NCI-H510A (cell line): Measurements from ENCODE around the gene SLC12A6.

Experiments used
- DNase-seq: peaks from one replicate; lab custom pipeline; 2025; lab: John Stamatoyannopoulos, UW

SLC12A6 gene

DNA sequence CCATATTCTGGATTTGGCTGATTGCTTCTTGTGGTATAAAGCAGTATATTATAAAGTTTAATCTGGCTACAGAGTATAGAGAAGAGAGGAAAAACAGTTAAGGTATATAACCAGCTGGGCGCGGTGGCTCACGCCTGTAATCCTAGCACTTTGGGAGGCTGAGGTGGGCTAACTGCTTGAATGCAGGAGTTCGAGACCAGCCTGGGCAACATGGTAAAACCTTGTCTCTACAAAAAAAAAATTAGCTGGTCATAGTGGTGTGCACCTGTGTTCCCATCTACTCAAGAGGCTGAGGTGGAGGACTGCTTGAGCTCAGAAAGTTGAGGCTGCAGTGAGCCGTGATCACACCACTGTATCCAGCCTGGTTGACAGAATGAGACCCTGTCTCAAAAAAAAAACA is 7.3 kb downstream of the SLC12A6 start:
- DNase-seq, result no peak

DNA sequence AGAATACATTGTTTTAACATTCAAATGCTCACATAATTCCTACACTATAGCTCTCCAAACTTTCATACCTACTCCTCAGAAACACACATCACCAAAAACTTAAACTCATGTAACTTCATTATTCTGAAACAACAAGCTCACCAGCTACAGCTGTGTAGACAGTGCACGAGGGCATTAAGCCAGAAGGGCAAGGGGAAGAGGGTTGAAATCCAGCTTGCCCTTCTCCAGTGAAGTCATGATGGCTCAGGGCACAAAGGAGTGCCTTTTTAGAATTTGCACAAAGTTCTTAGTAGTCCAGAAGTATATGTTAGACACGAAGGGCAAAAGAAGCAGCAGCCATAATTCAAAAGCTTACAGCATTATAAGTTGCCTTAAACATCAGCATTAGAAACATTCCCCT is 8.6 kb downstream of the SLC12A6 start:
- no peak for DNase-seq

DNA sequence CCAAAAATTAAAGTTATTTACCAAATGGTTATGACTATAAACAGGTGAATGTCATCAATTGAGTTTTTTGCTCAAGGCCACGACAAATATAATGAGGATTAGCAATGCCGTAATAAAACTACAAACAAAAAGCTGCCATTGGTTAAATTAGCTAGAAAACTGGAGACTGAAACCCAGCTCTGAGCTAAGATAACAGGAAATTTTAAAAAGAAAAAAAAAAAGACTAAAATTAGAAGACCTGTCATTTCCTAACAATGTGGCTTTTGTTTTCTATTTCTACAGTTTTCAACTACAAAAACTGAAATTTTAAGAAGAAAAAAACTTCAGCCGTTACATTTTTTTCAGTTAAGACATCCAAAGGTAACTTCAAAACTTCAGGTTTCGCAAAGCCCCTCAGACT is 9.7 kb downstream of the SLC12A6 start:
- DNase-seq, result no peak

DNA sequence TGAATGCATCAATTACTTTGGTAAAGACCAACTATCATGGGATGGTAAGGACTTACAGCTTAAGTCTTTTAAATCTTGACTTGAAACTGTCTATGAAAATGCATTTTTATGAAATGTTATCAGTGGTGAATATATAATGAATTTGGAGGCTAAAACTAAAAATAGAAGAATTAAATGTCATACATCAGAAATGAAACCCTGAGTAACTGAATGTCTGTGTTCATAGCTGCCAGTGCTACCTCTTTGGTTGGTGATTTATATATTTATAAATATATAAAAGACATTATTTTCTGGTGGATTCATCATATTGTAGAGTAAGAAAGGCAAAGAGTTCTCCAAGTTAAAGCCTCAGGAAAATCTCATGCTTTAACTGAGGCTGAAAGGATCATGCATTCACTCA is 12.2 kb downstream of the SLC12A6 start:
- no peak for DNase-seq

DNA sequence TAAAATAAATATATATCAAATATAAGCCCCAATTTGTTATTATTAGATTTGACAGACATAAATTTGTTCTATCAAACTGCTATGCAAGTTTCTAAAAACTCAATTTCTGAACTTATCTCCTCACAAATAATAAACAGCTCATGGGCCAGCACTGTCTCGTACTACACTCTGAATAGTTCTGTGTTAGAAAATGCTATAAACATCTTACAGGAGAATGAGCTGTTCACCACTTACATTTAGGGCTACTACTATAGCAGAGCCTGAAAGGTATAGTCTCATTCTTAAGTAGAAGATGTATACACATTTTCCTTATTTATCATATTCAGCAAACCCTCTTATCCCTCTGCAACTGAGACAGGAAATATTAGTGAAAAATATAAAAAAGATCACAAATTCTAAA is 12.6 kb downstream of the SLC12A6 start:
- DNase-seq, result no peak

DNA sequence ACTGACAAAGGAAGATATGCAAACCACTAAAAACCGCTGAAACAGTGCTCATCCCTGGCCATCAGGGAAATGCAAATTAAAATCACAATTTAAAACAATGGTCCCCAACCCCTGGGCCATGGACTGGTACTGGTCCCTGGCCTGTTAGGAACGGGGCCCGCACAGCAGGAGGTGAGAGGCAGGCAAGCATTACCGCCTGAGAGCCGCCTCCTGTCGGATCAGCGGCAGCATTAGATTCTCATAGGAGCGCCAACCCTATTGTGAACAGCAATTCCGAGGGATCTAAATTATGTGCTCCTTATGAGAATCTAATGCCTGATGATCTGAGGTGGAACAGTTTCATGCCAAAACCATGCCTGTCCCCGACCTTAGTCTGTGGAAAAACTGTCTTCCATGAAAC is 14.4 kb downstream of the SLC12A6 start:
- no peak for DNase-seq

DNA sequence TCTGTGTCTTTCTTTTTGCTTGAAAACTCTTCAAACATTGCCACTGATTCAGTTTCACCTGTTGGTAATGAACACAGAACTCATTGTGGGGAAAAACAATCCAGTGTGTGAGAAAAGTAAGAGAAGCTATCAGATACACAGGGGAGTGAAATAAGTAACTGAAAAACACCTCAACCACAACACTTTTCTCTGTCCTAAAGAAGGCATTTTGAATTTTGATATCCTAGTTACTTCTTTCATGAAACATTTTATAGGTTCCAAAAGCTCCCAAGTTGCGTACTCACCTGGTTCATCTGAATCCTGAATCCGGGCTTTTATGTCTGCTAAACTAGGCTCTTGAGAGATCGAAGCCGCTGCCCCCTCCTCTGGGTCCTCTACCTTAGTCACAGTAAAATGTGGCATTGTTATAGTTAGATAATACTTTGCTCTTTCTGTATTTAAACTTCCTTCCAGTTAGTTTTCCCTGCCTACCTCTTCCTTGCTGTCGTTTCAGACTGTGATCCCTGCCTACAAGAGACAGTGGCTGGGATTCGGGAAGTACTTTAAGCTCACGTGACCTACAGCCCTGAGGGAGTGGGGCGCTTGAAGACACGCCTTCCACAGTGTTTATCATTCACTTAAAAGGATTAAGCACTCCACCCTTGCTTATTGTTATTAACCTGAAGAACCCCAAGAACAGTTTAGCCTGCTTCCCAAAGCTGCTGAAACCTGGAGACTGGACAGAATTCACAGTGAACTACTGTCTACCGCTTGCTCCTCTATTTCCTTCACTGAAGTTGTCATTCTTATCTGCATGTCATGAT is 19.1 kb downstream of the SLC12A6 start:
- DNase-seq, result peak; percentile 25

DNA sequence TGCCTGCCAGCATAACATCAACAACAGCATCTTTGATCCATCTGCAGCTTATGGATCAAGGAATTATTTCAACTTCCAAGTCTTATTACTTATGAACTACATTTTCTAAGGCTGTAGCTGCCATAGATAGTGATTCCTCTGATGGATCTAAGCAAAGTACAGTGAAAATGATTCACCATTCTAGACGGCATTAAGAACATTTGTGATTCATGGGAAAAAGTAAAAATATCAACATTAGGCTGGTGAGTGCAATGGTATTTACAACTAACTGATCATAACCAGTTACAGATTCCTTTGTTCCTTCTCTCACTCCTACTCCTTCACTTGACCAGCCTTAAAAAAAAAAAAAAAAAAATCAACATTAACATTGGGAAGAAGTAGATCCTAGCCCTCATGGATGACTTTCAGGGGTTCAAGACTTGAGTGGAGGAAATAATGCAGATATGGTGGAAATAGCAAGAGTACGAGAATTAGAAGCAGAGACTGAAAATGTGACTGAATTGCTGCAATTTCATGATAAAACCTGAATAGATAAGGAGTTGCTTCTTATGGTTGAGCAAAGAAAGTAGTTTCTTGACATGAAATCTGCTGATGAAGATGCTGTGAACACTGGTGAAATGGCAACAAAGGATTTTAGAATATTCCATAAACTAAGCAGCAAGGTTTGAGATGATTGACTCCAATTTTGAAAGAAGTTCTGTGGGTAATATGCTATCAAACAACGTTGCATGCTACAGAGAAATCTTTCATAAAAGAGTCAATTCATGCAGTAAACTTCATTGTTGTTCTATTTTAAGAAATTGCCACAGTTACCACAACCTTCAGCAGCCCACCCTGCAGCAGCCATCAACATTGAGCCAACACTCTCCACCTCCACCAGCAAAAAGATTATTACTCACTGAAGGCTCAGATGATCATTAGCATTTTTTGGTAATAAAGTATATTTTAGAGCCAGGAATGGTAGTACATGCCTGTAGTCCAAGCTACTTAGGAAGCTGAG is 22.8 kb downstream of the SLC12A6 start:
- no peak for DNase-seq

DNA sequence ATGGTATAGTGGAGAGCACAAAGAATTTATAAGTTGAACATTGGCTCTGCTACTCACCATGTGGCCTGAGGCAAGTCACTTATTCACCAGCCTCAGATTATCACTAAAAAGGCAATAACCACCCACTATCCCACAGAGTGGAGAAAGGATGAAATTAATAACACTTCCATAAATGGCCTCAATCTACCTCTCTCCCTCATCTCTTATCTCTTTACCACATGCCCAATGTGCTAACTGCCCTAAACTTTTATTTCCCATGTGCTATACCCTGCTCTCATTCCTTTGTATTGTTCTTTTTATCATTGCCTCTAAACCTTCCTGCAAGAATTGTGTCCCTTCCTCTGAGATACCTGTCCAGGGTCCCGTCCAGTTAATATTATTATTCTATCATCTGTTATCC is 26.0 kb downstream of the SLC12A6 start:
- DNase-seq, result no peak

DNA sequence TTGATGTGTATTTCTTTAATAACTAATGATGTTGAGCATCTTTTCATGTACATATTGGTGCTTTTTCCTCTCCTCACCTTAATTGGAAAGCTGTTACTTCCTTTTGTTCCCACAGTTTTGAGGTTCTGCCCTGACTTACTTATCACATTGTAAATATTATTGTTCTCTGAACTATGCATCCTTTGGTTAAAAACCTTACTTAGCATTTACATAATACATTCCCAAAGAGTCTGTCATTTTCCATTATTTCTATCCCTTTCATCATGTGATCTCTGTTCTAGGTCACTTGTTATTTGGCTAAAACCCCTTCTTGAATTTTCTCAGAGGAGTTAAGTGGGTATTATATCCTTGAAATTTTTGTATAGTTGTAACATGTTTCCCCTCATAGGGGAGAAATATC is 33.0 kb downstream of the SLC12A6 start:
- DNase-seq, result no peak

DNA sequence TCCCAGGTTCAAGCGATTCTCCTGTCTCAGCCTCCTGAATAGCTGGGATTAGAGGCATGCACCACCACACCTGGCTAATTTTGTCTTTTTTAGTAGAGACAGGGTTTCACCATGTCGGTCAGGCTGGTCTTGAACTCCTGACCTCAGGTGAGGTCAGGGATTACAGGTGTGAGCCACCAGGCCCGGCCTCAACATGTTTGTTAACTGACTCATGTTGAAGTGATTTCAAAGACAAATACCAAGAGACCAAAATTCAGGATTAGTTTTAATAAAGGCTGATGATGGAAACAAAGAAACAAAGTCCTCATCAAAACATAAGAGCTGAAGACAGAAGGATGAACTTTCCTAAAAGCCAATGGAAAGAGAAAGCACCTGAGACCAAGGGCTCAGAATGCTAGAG is 36.5 kb downstream of the SLC12A6 start:
- DNase-seq, result no peak

DNA sequence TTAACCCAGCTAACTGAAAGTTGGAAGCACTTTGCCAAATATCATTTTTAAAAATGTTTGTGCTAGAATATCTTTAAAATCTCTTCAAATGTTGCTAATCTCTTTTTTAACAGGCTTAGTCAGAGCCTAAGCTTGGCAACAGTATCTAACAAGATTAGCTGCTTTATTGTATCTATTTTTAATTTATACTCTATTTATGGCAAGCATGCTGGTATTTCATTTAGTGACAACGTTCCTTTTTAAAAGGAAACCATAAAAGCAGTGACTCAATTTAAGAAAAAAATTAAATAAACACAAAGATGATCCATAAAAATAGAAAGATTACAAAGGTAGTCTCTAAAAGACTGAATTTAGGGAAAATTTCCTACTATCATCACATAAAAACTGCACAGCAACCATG is 40.5 kb downstream of the SLC12A6 start:
- DNase-seq, result no peak

DNA sequence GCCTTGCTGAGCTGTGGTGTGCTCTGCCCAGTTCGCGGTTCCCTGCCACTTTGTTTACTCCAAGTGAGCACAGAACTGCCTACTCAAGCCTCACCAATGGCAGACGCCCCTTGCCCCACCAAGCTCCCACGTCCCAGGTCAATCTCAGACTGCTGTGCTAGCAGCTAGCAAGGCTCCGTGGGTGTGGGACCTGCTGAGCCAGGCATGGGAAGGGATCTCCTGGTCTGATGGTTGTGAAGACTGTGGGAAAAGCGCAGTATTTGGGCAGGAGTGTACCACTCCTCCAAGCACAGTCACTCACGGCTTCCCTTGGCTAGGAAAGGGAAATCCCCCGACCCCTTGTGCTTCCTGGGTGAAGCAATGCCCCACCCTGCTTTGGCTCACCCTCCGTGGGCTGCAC is 45.0 kb downstream of the SLC12A6 start:
- no peak for DNase-seq

DNA sequence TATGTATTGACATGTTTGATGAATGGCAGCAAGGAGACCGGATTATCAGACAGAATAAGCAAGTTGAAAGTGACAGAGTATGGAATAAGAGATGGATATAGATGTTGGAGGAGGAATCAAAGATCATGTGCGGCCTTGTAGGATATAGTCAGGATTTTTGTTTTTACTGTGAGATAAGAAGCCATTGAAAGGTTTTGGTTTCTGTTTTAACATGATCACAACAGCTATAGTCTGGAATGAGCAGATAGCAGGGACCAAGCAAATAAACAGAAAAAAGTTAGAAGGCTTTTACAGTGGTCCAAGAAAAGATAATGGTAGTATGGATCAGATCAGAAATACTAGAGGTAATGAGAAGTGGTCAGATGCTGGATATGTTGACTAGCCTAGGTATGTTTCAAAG is 52.6 kb downstream of the SLC12A6 start:
- no peak for DNase-seq

DNA sequence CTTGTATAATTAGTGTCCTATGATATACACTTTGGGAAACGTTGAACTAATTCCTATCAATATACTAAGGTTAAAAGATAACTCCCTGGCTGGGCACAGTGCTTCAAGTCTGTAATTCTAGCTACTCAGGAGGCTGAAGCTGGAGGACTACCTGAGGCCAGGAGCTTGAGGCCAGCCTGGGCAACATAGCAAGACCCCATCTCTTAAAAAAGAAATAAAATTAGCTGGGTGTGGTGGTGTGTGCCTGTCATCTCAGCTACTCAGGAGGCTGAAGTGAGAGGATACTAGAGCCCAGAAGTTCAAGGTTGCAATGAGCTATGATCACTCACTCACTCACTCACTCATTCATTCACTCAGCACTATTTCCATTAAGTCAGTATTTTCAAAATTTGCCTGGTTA is 55.2 kb downstream of the SLC12A6 start:
- no peak for DNase-seq

DNA sequence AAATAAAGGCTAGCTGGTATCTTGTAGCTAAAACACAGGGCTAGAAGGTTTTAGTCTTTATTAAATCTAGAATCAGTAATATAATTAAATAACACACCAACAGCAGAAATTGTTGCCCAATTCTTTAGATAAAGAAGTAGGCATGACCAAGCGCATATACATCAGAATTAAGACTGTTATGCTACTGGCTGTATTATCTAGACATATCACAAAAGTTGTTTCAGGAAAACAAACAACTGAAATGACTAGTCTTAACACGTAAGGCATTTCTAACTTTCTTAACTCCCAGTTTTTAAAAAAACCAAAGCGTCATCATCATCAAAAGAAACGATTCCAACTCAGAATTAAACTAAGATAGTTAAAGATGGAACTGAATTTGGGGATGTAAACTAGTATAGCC is 57.4 kb downstream of the SLC12A6 start:
- no peak for DNase-seq

DNA sequence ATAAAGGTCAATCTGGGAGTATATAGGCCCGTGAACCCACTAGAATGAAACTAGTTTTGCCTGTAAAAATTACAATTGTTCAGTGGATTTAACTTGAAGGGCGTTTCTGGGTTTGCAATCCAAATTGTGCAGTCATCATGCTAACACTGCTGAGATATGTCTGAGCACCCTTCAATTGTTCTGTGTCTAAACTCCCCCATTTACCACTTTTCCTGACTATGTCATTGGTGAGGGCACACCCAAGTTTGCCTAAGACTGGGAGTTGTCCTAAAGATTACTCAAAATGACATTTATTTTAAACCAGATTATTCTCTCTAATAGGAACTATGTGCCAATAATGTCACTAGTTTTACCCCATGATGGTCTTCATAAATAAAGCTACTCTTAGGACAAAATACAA is 58.2 kb downstream of the SLC12A6 start:
- DNase-seq, result no peak

DNA sequence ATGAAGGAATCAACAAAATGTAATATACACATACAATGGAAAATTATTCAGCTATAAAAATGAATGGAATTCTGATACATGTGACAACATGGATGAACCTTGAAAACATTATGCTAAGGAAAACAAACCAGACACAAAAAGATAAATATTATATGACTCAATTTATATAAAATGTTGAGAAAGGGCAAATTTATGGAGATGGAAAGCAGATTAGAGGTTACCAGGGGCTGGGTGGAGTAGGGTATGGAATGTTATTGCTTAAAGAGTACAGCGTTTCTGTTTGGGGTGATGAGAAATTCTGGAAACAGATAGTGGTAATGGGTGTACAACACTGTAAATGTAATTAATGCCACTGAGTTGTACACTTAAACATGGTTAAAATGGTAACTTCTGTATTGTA is 61.9 kb downstream of the SLC12A6 start:
- no peak for DNase-seq

DNA sequence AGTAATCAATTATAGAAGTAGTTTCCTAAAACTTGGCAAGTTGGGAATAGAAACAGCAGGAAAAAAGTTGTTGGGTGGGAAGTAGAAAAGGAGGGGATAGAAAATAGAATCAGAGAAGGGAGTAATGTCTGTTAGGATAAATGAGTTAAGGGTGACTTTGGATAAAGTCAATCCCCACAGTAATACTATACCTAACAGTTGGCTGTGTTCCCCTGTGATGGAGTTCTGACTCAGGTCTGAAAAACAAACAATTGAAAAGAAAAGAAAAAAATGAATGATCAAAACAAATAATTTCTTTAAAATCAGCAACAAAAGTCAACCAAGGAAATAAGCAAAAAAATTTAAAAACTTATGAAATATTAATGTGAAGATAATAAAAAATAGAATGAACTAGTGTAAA is 62.4 kb downstream of the SLC12A6 start:
- DNase-seq, result no peak

DNA sequence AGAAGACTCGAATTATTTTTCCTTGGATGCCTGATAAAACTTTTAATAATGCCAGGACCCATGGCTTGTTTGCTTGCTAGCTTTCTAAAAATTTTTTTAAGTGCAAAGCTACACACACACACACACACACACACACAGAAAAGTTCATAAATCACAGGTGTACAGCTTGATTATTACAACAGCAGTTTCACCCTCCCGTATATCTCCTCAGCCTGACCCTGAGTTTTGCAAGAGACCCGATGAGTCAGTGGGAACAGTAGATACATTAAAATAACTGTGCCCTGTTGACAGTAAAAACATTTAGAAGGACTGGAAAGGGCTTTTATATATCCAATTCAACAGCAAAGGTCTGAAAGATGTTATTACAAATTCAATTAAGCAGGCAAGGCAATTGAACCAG is 66.1 kb downstream of the SLC12A6 start:
- DNase-seq, result no peak

DNA sequence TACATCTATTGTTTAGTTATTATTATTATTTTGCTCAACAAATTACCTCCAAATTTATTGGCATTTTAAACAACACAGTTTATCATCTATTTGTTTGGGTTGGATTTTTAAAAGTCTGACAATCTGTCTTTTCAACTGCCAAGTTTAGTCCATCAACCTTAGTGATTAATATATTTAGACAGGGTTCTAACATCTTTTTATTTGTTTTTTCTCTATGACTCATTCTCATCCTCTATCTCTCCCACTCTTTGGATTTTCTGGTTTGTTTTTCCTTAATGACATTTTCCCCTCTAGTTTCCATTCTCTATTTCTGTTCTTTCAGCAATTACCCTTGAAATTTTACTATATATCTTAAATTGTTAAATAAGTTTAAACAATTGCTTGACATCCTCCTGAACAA is 70.8 kb downstream of the SLC12A6 start:
- no peak for DNase-seq

DNA sequence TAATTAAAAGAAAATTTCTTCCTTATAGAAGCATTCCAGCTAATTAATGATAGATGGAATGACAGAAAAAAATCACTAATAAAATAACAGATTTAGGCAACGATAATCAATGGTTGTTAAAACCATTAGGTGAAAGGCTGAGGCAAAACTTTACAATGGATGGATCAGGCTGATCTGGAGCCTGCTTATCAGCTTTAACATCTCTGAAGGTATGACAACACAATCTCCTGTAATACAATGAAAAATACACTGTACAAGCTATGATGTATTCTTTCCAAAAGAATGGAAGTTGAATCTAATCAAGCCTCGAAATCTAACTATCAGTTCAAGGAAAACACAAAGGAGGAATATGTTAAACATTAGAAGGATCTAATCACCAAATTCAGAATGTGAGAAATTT is 73.5 kb downstream of the SLC12A6 start:
- DNase-seq, result no peak

DNA sequence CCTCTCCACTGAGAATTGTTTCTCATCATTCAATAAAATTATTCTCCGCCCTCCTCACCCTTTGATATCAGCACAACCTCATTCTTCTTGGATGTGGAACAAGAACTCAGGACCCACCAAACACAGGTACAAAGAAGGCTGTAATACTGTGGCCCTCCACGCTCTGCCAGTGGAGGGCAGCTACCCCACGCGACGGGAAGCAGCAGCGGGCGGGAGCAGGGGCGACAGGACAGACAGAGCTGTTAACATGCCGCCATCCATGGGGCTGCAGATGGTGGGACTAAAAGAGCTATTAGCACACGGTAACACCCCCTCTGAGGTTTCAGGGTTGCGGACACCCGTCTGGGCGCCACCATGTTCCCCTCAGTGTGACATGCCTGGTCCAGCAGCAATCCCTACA is 75.2 kb downstream of the SLC12A6 start:
- DNase-seq, result no peak
